Upper lobe of right lung (tissue), 1 donor: ENCODE measurements around the gene GAL. TPM values are rescaled to one million over a fixed set of nuclear protein-coding genes. Genes with fewer than 3 reads are reported as not detected.
A peak's percentile ranks its signal among the peaks of the same experiment; 100 is the strongest.

Experiments used
- ATAC-seq: fragments of 200-7000 bp; cut with Tn5 transposase; one replicate; pipeline ENCODE4 v1.9.1; 2020; ENCODE audit warnings: mild to moderate bottlenecking, moderate library complexity
- DNase-seq: peaks from one replicate; pipeline ENCODE4 v3.0.0-alpha.2; 2020
- H3K27ac ChIP-seq: fragments of 200-600 bp; one replicate; pipeline ENCODE4 v1.8.0; 2022
- H3K27me3 ChIP-seq: fragments of 200-600 bp; one replicate; pipeline ENCODE4 v1.8.0; 2022; ENCODE audit warnings: mild to moderate bottlenecking
- H3K36me3 ChIP-seq: fragments of 200-600 bp; one replicate; pipeline ENCODE4 v1.8.0; 2022
- H3K4me1 ChIP-seq: fragments of 200-600 bp; one replicate; pipeline ENCODE4 v1.8.0; 2022
- H3K4me3 ChIP-seq: fragments of 200-600 bp; one replicate; pipeline ENCODE4 v1.8.0; 2022; ENCODE audit warnings: mild to moderate bottlenecking
- H3K9me3 ChIP-seq: fragments of 200-600 bp; one replicate; pipeline ENCODE4 v1.8.0; 2022
- CTCF ChIP-seq: fragments of 200-600 bp; IDR thresholded peaks from one replicate; pipeline ENCODE4 v1.8.0; 2022; ENCODE audit warnings: antibody characterized with exemption
- intact Hi-C: fragments of 100-400 bp; cut with DNase I; formaldehyde crosslinking; loops from one replicate; pipeline ENCODE4 v1.11.0; 2022
- total RNA-seq: library from RNA; stranded (reverse); fragmentation: NEBNext Ultra II Directional; extraction: Animal tissue kit (Norgen Biotek cat#: 25700); gene quantifications from one replicate; pipeline ENCODE4 v1.2.1, GENCODE V29; 2021
- donor health status: DM: no; HTN: yes; CAD: no; lungs with severe emphysema.

The GAL gene
- total RNA-seq, 1 donor from 2014 or later, result not detected

- no peaks in the 10 kb centered on the region for H3K9me3 ChIP-seq
- no peak for TF ChIP-seq CTCF
- no peaks in the 10 kb centered on the region for H3K36me3 ChIP-seq
- ATAC-seq (no peak), DNase-seq (no peak)
- intact Hi-C loops, result no loop called here
- no peak overlapping the region for H3K4me3 ChIP-seq
- no peak overlapping the region for H3K27ac ChIP-seq
- peaks cover 7% of the 10 kb centered on the region for H3K27me3 ChIP-seq
- no peaks in the 10 kb centered on the region for H3K4me1 ChIP-seq
Measured at GRCh38 chr11:68690671-68691401, 6.5 kb downstream of the GAL start.

- DNase-seq (no peak), ATAC-seq (no peak)
- no peak for TF ChIP-seq CTCF
- H3K36me3 ChIP-seq, result no peaks in the 10 kb centered on the region
- no peak overlapping the region for H3K4me3 ChIP-seq
- H3K9me3 ChIP-seq, result no peaks in the 10 kb centered on the region
- intact Hi-C loops, result no loop called here
- H3K27me3 ChIP-seq, result peaks cover 1% of the 10 kb centered on the region
- H3K4me1 ChIP-seq, result no peaks in the 10 kb centered on the region
- no peak overlapping the region for H3K27ac ChIP-seq
Measured at GRCh38 chr11:68691402-68691784, 7.0 kb downstream of the GAL start.

GRCh38 chr11:68692115-68692514 is 7.8 kb downstream of the GAL start:
- Histone ChIP-seq H3K4me1 (no peaks in the 10 kb centered on the region), H3K27ac (no peak overlapping the region), H3K36me3 (no peaks in the 10 kb centered on the region), H3K27me3 (no peaks in the 10 kb centered on the region), H3K4me3 (no peak overlapping the region), H3K9me3 (no peaks in the 10 kb centered on the region)
- ATAC-seq (no peak), DNase-seq (no peak)
- no peak for TF ChIP-seq CTCF
- intact Hi-C loops, result no loop called here

GRCh38 chr11:68692871-68693483 is 8.6 kb downstream of the GAL start:
- no peaks in the 10 kb centered on the region for H3K36me3 ChIP-seq
- no peaks in the 10 kb centered on the region for H3K4me1 ChIP-seq
- ATAC-seq, result peak; percentile 28
- H3K27me3 ChIP-seq, result no peaks in the 10 kb centered on the region
- H3K27ac ChIP-seq, result no peak overlapping the region
- no peaks in the 10 kb centered on the region for H3K9me3 ChIP-seq
- no peak for TF ChIP-seq CTCF
- intact Hi-C loops, result no loop called here
- H3K4me3 ChIP-seq, result no peak overlapping the region
- DNase-seq, result no peak

GRCh38 chr11:68693484-68693882 is 9.1 kb downstream of the GAL start:
- H3K36me3 ChIP-seq, result no peaks in the 10 kb centered on the region
- no peak overlapping the region for H3K4me3 ChIP-seq
- no peaks in the 10 kb centered on the region for H3K27me3 ChIP-seq
- no peaks in the 10 kb centered on the region for H3K9me3 ChIP-seq
- DNase-seq (no peak), ATAC-seq (no peak)
- intact Hi-C loops, result no loop called here
- no peaks in the 10 kb centered on the region for H3K4me1 ChIP-seq
- no peak overlapping the region for H3K27ac ChIP-seq
- no peak for TF ChIP-seq CTCF
